H1 (cell line): Measurements from ENCODE around the gene KLB.

Experiments
- NANOG ChIP-seq: IDR thresholded peaks from 2 replicates; pipeline ENCODE4 v1.6.1; 2011; ENCODE audit warnings: low read length, low read depth, mild to moderate bottlenecking, inconsistent platforms; ENCODE audit not compliant: insufficient read depth, poor library complexity, severe bottlenecking
- TF ChIP-seq, protein P1 (sequence below), 3 experiments: IDR thresholded peaks; 1 replicate in 2 of 3; 2 replicates in 1 of 3; pipeline versions ENCODE4 v1.5.1 to v1.6.1; 2011; ENCODE audit warnings: low read length in 3 of 3, mild to moderate bottlenecking in 3 of 3, inconsistent platforms in 2 of 3, low read depth in 1 of 3, moderate library complexity in 1 of 3; ENCODE audit not compliant: insufficient read depth in 1 of 3; ENCODE audit errors: control extremely low read depth in 1 of 3

GRCh38 chr4:39422247-39422646 is 15.5 kb downstream of the KLB start:
- TF ChIP-seq, protein P1, sequence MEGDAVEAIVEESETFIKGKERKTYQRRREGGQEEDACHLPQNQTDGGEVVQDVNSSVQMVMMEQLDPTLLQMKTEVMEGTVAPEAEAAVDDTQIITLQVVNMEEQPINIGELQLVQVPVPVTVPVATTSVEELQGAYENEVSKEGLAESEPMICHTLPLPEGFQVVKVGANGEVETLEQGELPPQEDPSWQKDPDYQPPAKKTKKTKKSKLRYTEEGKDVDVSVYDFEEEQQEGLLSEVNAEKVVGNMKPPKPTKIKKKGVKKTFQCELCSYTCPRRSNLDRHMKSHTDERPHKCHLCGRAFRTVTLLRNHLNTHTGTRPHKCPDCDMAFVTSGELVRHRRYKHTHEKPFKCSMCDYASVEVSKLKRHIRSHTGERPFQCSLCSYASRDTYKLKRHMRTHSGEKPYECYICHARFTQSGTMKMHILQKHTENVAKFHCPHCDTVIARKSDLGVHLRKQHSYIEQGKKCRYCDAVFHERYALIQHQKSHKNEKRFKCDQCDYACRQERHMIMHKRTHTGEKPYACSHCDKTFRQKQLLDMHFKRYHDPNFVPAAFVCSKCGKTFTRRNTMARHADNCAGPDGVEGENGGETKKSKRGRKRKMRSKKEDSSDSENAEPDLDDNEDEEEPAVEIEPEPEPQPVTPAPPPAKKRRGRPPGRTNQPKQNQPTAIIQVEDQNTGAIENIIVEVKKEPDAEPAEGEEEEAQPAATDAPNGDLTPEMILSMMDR (IDR thresholded peaks at IDR 0.05; ENCODE audit: control extremely low read depth in 1 of 3, insufficient read depth in 1 of 3, low read depth in 1 of 3, low read length in 3 of 3): no peak
- no peak for TF ChIP-seq NANOG
